Hepatocyte (in vitro differentiated cells): ENCODE data around the gene RAB19. TPM values are rescaled to one million over a fixed set of nuclear protein-coding genes. Genes with fewer than 3 reads are reported as not detected.
A peak's percentile ranks its signal among the peaks of the same experiment; 100 is the strongest.

Experiments
- polyA plus RNA-seq: library from polyadenylated mRNA; unstranded; fragments of >200 nt; fragmentation: Nextera tagmentation; extraction: Ambion mirVana; gene quantifications from 2 replicates; pipeline ENCODE4 v1.2.1, GENCODE V29; 2016
- small RNA-seq: library from RNA; depleted of rRNA; stranded (forward); fragments of <200 nt; gene quantifications from one replicate; pipeline ENCODE3, GENCODE V24; 2014
- total RNA-seq: library from RNA; depleted of rRNA; stranded (reverse); fragments of >200 nt; gene quantifications from 2 replicates; pipeline ENCODE4 v1.2.3, GENCODE V29; 2014

The RAB19 gene
- total and polyA plus RNA-seq, 2 experiments from 2014 or later = 1.3 to 4.2 TPM

Small RNA genes within 50 kb of the gene (small RNA-seq; reads per million reads assigned to genes)
- gene RNA5SP247 (not detected), gene RNA5SP248 (44.6 reads per million, percentile 97 among the genes with 10 or more reads in this experiment)

Other genes starting within 250 kb of the RAB19 start
- 5.5 and 7.0 TPM in 2 replicates for gene KDM7A, start 227.1 kb upstream of the RAB19 start, total RNA-seq
- gene KDM7A, start 227.1 kb upstream of the RAB19 start, polyA plus RNA-seq = 0.75 and 1.4 TPM in 2 replicates
- 40.4 and 64.5 TPM in 2 replicates for gene SLC37A3, start 5.5 kb upstream of the RAB19 start, total RNA-seq
- gene SLC37A3, start 5.5 kb upstream of the RAB19 start, polyA plus RNA-seq = 39.5 and 44.9 TPM in 2 replicates
- 65.9 and 71.5 TPM in 2 replicates for gene MKRN1, start 75.4 kb downstream of the RAB19 start, total RNA-seq
- 57.4 and 63.7 TPM in 2 replicates for gene MKRN1, start 75.4 kb downstream of the RAB19 start, polyA plus RNA-seq
- gene DENND2A, start 236.8 kb downstream of the RAB19 start, total RNA-seq = 5.9 and 6.7 TPM in 2 replicates
- 8.4 and 8.8 TPM in 2 replicates for gene DENND2A, start 236.8 kb downstream of the RAB19 start, polyA plus RNA-seq